Endothelial cell of umbilical vein (primary cell): ENCODE results near the gene EFNA2. TPM values are rescaled to one million over a fixed set of nuclear protein-coding genes. Genes with fewer than 3 reads are reported as not detected.
"Not testable (repeated sequence)": the region's sequence is repeated elsewhere in the genome, so short reads cannot be mapped to it uniquely, and the experiment has no call there.

Experiments used
- BruUV-seq: library from RNA; stranded (reverse); fragments of 400-500 nt; replicated peaks from 2 replicates; lab custom pipeline; 2021; lab: Mats Ljungman, UMichigan
- CTCF ChIA-PET: fragments of 300-600, 350-600 bp; sonication (Branson Sonifier 250); formaldehyde crosslinking; loops from one replicate; lab custom pipeline; 2021; ENCODE audit warnings: antibody characterized with exemption, inconsistent platforms; lab: Charles Lee
- POLR2A ChIA-PET: fragments of 300-600, 350-600 bp; sonication (Branson Sonifier 250); formaldehyde crosslinking; loops from one replicate; lab custom pipeline; 2021; ENCODE audit warnings: antibody characterized with exemption, inconsistent platforms; lab: Charles Lee
- DNase-seq: peaks from one replicate; pipeline ENCODE4 v3.0.0-alpha.2; 2011; ENCODE audit warnings: low read depth, low spot score
- FAIRE-seq: peaks from 2 replicates; lab custom pipeline; 2011; peaks lifted over from hg19 to GRCh38; lab: Jason Lieb, UNC
- H2AFZ ChIP-seq: 2 replicates; pipeline ENCODE4 v1.6.0; 2012; ENCODE audit warnings: low read depth, low read length, control low read depth, inconsistent platforms
- H3K27ac ChIP-seq: 2 replicates; pipeline ENCODE4 v1.5.1; 2011; ENCODE audit warnings: low read depth, mild to moderate bottlenecking, control low read depth, low read length, moderate library complexity; ENCODE audit not compliant: insufficient read depth
- H3K27me3 ChIP-seq, 2 experiments: 2 replicates each; pipeline versions ENCODE4 v1.6.0 to v1.6.1; 2011; ENCODE audit warnings: low read length in 2 of 2, mixed read lengths in 1 of 2; ENCODE audit not compliant: control insufficient read depth in 2 of 2, insufficient read depth in 2 of 2
- H3K36me3 ChIP-seq, 2 experiments: 2 replicates in 1 of 2; 3 replicates in 1 of 2; pipeline ENCODE4 v1.5.1; 2011; ENCODE audit warnings: low read length in 2 of 2, mild to moderate bottlenecking in 1 of 2, moderate library complexity in 1 of 2; ENCODE audit not compliant: control insufficient read depth in 2 of 2, insufficient read depth in 2 of 2; ENCODE audit errors: extremely low read depth in 1 of 2
- H3K4me1 ChIP-seq: 3 replicates; pipeline ENCODE4 v1.5.1; 2011; ENCODE audit warnings: mild to moderate bottlenecking, low read length; ENCODE audit not compliant: control insufficient read depth, insufficient read depth; ENCODE audit errors: extremely low read depth
- H3K4me2 ChIP-seq: 2 replicates; pipeline ENCODE4 v1.6.1; 2011; ENCODE audit warnings: low read length, control low read depth, mixed read lengths; ENCODE audit not compliant: insufficient read depth
- H3K4me3 ChIP-seq, 3 experiments: fragments of 200-600 bp in 1 of 3; sonication (generic), shearing (Covaris generic) in 1 of 3; replicated peaks in 1 of 3; 2 replicates each; pipeline ENCODE4 v1.5.1; 2011 to 2016; ENCODE audit warnings: control low read depth in 3 of 3, low read length in 3 of 3, mild to moderate bottlenecking in 2 of 3, inconsistent platforms in 1 of 3, low read depth in 1 of 3, moderate library complexity in 1 of 3; ENCODE audit not compliant: insufficient read depth in 1 of 3
- H3K79me2 ChIP-seq: 2 replicates; pipeline ENCODE4 v1.6.0; 2012; ENCODE audit warnings: low read length, inconsistent platforms; ENCODE audit not compliant: control insufficient read depth, insufficient read depth
- H3K9ac ChIP-seq: replicated peaks from 2 replicates; pipeline ENCODE3; 2011; ENCODE audit warnings: low read length, control low read depth; ENCODE audit not compliant: insufficient read depth; ENCODE audit errors: extremely low read depth
- H3K9me1 ChIP-seq: replicated peaks from 3 replicates; pipeline ENCODE4 v1.6.0; 2011; ENCODE audit warnings: mild to moderate bottlenecking, low read length; ENCODE audit not compliant: control insufficient read depth, insufficient read depth; ENCODE audit errors: extremely low read depth
- H3K9me3 ChIP-seq: replicated peaks from 2 replicates; pipeline ENCODE4 v1.5.1; 2012; ENCODE audit warnings: low read length, inconsistent platforms; ENCODE audit not compliant: control insufficient read depth, insufficient read depth
- H4K20me1 ChIP-seq: replicated peaks from 2 replicates; pipeline ENCODE3; 2011; ENCODE audit warnings: mild to moderate bottlenecking, low read length; ENCODE audit not compliant: control insufficient read depth, insufficient read depth; ENCODE audit errors: extremely low read depth
- EZH2 ChIP-seq: IDR thresholded peaks from 2 replicates; pipeline ENCODE4 v1.6.1; 2012; ENCODE audit warnings: borderline replicate concordance, low read depth, mild to moderate bottlenecking, moderate library complexity, low read length, inconsistent platforms; ENCODE audit not compliant: severe bottlenecking
- FOS ChIP-seq: IDR thresholded peaks from 2 replicates; pipeline ENCODE4 v1.6.1; 2011; ENCODE audit warnings: mild to moderate bottlenecking, low read length, moderate library complexity, borderline replicate concordance; ENCODE audit not compliant: insufficient read depth
- GATA2 ChIP-seq: IDR thresholded peaks from 2 replicates; pipeline ENCODE4 v1.7.0; 2011; ENCODE audit warnings: low read depth, mild to moderate bottlenecking, moderate library complexity, mixed read lengths, low read length; ENCODE audit not compliant: insufficient read length, insufficient read depth
- JUN ChIP-seq: IDR thresholded peaks from 2 replicates; pipeline ENCODE4 v1.6.1; 2011; ENCODE audit warnings: borderline replicate concordance, low read depth; ENCODE audit not compliant: insufficient read length, insufficient read depth
- MYC ChIP-seq: IDR thresholded peaks from one replicate; pipeline ENCODE4 v1.6.1; 2011; ENCODE audit warnings: mild to moderate bottlenecking, low read depth, low read length
- POLR2A ChIP-seq: IDR thresholded peaks from 2 replicates; pipeline ENCODE4 v1.6.1; 2012; ENCODE audit warnings: low read depth, mild to moderate bottlenecking, control low read depth, low read length
- POLR2AphosphoS5 ChIP-seq: IDR thresholded peaks from 2 replicates; pipeline ENCODE4 v1.6.1; 2012; ENCODE audit warnings: low read depth, mild to moderate bottlenecking, control low read depth, low read length, moderate library complexity; ENCODE audit not compliant: insufficient read depth
- dilution Hi-C: fragments of 300-500 bp; cut with MboI; formaldehyde crosslinking; loops from one replicate; pipeline ENCODE4 v1.15.0; 2019; ENCODE audit warnings: low sequenced_read_pairs; ENCODE audit not compliant: extremely low pct_ligation_motif_present
- intact Hi-C: fragments of 100-400 bp; cut with micrococcal nuclease; formaldehyde crosslinking; loops from one replicate; pipeline ENCODE4 v1.10.0; 2022
- polyA plus RNA-seq, 4 experiments: library from polyadenylated mRNA; depleted of rRNA in 3 of 4; stranded (reverse) in 3 of 4; unstranded in 1 of 4; fragments of >200 nt; gene quantifications; 2 replicates each; pipeline versions ENCODE4 v1.2.1 to v1.2.3, GENCODE V29; 2011 to 2012; ENCODE audit warnings: missing spikeins in 1 of 4
- total RNA-seq: library from RNA; stranded (reverse); gene quantifications from 2 replicates; pipeline ENCODE4 v1.2.3, GENCODE V29; 2021
- TF ChIP-seq, protein P1 (sequence below): IDR thresholded peaks from 2 replicates; pipeline ENCODE4 v1.6.1; 2011; ENCODE audit not compliant: insufficient read depth, insufficient read length
- TF ChIP-seq, protein P2 (sequence below), 2 donors: IDR thresholded peaks; 1 replicate in 1 of 2; 2 replicates in 1 of 2; pipeline ENCODE4 v1.5.1; 2011; ENCODE audit warnings: low read length in 2 of 2, mild to moderate bottlenecking in 2 of 2, moderate library complexity in 2 of 2, control low read depth in 1 of 2, inconsistent platforms in 1 of 2, low read depth in 1 of 2; ENCODE audit not compliant: insufficient read depth in 1 of 2; ENCODE audit errors: extremely low read depth in 1 of 2

Gene EFNA2
- total and polyA plus RNA-seq, 2 donors (not counting 3 experiments of a cell fraction or from before 2014, with no cell fraction given) = 0.52 to 1.1 TPM

DNA sequence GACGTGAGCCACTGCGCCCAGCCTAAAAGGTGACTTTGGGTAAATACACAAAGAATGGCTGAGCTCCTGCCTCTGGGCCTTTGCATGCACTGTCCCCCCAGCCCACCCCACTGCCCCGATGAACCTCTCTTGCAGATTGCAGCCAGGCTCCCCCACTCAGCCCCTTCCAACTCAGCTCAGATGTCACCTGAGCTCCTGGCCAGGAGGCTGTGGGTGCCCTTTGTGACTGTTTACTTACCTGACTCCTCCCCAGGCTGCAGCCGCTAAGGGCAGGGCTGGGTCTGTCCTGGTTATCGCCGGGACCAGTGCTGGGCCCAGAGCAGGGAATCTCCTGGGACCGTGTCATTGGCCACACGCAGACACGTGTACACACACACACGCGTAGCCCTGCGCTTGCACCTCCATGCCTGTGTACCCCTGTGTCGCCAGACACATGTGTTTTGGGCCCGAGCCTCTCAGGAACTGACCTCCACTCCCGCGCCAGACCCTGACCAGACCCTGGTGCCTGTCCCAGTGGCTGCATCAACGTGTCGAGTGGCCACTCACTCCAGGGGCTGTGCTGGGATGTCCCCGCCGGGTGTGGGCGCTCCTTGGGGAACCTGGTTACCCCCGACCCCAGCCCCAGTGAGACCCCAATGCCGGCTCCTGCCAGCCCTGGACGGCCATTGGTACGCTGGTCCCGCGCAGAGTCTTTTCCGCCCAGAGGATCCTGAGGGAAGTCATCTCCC is 18.7 kb downstream of the EFNA2 start:
- POLR2A ChIA-PET = interaction anchor here (0.6 kb wide), 1 partner anchor 522 kb away, joined by 9 read pairs; no protein-coding TSS in a partner anchor
- H4K20me1 ChIP-seq = no peaks in the 10 kb centered on the region
- no peaks in the 10 kb centered on the region for H3K36me3 ChIP-seq
- BruUV-seq = no TSS peak
- H3K27ac ChIP-seq = no peak overlapping the region
- no peak overlapping the region for H3K9ac ChIP-seq
- H2AFZ ChIP-seq = no peak overlapping the region
- H3K4me1 ChIP-seq = no peaks in the 10 kb centered on the region
- intact Hi-C loops = no loop called here
- TF ChIP-seq, protein P1, sequence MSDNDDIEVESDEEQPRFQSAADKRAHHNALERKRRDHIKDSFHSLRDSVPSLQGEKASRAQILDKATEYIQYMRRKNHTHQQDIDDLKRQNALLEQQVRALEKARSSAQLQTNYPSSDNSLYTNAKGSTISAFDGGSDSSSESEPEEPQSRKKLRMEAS = no peak
- TF ChIP-seq, protein P2, sequence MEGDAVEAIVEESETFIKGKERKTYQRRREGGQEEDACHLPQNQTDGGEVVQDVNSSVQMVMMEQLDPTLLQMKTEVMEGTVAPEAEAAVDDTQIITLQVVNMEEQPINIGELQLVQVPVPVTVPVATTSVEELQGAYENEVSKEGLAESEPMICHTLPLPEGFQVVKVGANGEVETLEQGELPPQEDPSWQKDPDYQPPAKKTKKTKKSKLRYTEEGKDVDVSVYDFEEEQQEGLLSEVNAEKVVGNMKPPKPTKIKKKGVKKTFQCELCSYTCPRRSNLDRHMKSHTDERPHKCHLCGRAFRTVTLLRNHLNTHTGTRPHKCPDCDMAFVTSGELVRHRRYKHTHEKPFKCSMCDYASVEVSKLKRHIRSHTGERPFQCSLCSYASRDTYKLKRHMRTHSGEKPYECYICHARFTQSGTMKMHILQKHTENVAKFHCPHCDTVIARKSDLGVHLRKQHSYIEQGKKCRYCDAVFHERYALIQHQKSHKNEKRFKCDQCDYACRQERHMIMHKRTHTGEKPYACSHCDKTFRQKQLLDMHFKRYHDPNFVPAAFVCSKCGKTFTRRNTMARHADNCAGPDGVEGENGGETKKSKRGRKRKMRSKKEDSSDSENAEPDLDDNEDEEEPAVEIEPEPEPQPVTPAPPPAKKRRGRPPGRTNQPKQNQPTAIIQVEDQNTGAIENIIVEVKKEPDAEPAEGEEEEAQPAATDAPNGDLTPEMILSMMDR (IDR thresholded peaks at IDR 0.05; ENCODE audit: extremely low read depth in 1 of 2, insufficient read depth in 1 of 2, low read depth in 1 of 2, low read length in 2 of 2) = no peak
- TF ChIP-seq POLR2A = no peak
- TF ChIP-seq FOS = no peak
- no peak for TF ChIP-seq JUN
- TF ChIP-seq POLR2AphosphoS5 = no peak
- TF ChIP-seq EZH2 = no peak
- TF ChIP-seq MYC = no peak
- TF ChIP-seq GATA2 = no peak
- no peaks in the 10 kb centered on the region for H3K79me2 ChIP-seq
- no peak overlapping the region for H3K4me2 ChIP-seq
- no peak for DNase-seq
- no peak overlapping the region for H3K4me3 ChIP-seq
- dilution Hi-C loops = no loop called here
- CTCF ChIA-PET = interaction anchor here (1.0 to 1.6 kb wide), 2 partner anchors 8 to 12 kb away, joined by 4 to 7 read pairs; no protein-coding TSS in a partner anchor
- H3K27me3 ChIP-seq = no peaks in the 10 kb centered on the region
- no peak for FAIRE-seq
- H3K9me1 ChIP-seq = no peaks in the 10 kb centered on the region
- no peaks in the 10 kb centered on the region for H3K9me3 ChIP-seq

DNA sequence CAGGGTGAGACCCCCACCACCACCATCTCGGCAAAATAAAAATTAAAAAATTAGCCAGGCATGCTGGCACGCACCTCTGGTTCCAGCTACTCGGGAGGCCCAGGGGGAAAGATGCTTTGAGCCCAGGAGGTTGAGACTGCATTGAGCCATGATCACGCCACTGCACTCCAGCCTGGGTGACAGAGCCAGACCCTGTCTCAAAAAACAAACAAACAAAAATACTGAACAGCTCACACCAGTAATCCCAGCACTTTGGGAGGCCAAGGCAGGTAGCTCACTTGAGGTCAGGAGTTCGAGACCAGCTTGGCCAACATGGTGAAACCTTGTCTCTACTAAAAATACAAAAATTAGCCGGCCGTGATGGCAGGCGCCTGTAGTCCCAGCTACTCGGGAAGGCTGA is 19.7 kb downstream of the EFNA2 start:
- H3K36me3 ChIP-seq, dilution Hi-C loops, FAIRE-seq, intact Hi-C loops, H3K9ac ChIP-seq, H3K4me2 ChIP-seq, H3K27ac ChIP-seq, BruUV-seq, H3K79me2 ChIP-seq, H4K20me1 ChIP-seq, DNase-seq, CTCF ChIA-PET, H3K4me3 ChIP-seq, H3K27me3 ChIP-seq, H2AFZ ChIP-seq, H3K9me1 ChIP-seq, H3K4me1 ChIP-seq, H3K9me3 ChIP-seq: not testable (repeated sequence)
- POLR2A ChIA-PET = interaction anchor here (0.7 kb wide), 1 partner anchor 47 kb away, joined by 5 read pairs; no protein-coding TSS in a partner anchor
